SH-SY5Y (cell line): ENCODE results near the gene BPIFB1.

Source experiments
- GATA2 ChIP-seq: IDR thresholded peaks from 2 replicates; pipeline ENCODE4 v1.6.1; 2011; ENCODE audit warnings: mild to moderate bottlenecking, low read depth, low read length
- GATA3 ChIP-seq: IDR thresholded peaks from 2 replicates; pipeline ENCODE4 v1.6.1; 2011; ENCODE audit warnings: low read depth, mild to moderate bottlenecking, low read length, moderate library complexity

Gene BPIFB1

GRCh38 chr20:33301192-33301930 is 18.3 kb downstream of the BPIFB1 start:
- TF ChIP-seq GATA2: no peak
- TF ChIP-seq GATA3: no peak

- TF ChIP-seq GATA2: no peak
- no peak for TF ChIP-seq GATA3
Measured at GRCh38 chr20:33303595-33303994, 20.6 kb downstream of the BPIFB1 start.

DNA sequence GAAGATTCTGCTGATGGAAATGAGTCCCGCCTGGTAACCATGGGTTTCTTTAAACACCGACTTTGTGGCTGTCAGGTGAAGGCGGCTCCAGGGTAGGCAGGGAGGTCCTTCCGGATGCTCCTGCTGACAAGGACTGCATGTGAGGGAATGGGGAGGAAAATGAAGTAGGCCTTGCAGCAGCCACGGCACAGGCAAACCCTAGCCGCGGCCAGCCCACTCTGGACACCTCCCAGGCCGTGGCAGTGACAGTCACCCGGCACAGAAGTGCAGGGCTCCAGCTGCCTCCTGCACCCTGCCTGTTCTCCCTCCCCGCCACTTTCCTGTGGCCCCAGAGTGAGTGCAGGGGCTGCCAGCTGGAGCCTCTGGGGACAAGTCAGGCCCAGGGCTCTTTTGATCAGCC is 21.0 kb downstream of the BPIFB1 start:
- TF ChIP-seq GATA2 (no peak), GATA3 (no peak)

DNA sequence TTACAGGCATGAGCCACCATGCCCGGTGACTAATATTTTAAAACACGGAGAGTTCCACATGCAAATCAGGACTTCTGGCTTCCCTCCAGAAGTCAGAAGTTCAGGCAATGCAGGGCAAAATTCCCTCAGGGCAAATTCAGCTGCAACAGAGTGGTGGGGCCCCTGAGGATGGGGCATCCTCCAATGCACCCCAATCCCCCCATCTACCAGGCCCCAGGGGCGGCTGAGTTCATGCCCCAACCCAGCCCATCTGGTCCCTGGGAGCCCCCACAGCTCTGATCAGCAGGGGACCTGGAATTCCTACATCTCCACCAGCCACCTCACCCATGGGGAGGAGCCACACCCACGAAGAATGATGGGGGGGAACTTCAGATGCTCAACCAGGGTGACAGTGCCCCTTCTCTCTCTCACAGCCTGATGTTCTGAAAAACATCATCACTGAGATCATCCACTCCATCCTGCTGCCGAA is 22.6 kb downstream of the BPIFB1 start:
- TF ChIP-seq GATA2 (no peak), GATA3 (no peak)

GRCh38 chr20:33306228-33306627 is 23.2 kb downstream of the BPIFB1 start:
- no peak for TF ChIP-seq GATA3
- no peak for TF ChIP-seq GATA2

- TF ChIP-seq GATA3 (no peak), GATA2 (no peak)
Measured at GRCh38 chr20:33306807-33307206, 23.8 kb downstream of the BPIFB1 start.

- TF ChIP-seq GATA2 (no peak), GATA3 (no peak)
Measured at GRCh38 chr20:33308668-33309067, 25.7 kb downstream of the BPIFB1 start.

DNA sequence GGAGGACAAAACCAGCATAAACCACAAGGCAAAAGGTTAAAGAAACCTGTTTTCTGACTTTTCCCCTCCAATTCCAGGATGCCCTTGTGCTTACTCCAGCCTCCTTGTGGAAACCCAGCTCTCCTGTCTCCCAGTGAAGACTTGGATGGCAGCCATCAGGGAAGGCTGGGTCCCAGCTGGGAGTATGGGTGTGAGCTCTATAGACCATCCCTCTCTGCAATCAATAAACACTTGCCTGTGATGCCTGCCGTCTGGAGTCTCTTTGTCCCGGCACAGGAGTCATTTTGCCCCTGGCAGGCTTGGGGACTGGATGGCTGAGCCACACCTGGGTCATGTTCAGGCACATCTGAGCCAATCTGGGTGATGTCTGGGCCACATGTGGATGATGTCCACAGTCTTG is 26.6 kb downstream of the BPIFB1 start:
- TF ChIP-seq GATA2: no peak
- no peak for TF ChIP-seq GATA3

DNA sequence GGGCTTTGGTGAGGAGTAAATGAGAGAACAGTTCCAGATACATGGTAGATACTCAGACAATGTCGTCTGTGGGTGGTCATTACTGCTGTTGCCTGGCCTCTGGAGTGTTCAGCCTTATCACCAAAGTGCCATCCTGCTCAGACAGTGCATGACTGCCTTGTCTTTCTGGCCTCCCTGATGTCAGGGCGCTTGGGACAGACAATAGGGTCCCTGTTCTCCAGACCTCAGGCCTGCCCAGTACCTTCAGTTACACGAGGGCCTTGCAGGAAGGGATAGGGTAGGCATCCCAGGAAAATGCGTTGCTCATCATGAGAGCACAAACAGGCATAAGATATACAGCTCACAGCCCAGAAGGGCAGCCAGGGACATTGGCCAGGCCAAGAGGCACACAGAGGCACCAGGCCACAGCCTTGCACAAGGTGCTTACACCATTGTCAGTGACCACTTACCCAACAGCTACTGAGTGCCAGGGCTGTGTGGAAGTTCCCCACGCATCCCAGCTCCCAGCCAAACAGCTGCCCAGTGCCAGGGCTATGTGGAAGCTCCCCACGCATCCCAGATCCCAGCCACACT is 27.4 kb downstream of the BPIFB1 start:
- TF ChIP-seq GATA2: no peak
- no peak for TF ChIP-seq GATA3

- TF ChIP-seq GATA2 (no peak), GATA3 (no peak)
Measured at GRCh38 chr20:33311011-33311410, 28.0 kb downstream of the BPIFB1 start.

GRCh38 chr20:33311996-33312395 is 29.0 kb downstream of the BPIFB1 start:
- TF ChIP-seq GATA2 (no peak), GATA3 (no peak)

DNA sequence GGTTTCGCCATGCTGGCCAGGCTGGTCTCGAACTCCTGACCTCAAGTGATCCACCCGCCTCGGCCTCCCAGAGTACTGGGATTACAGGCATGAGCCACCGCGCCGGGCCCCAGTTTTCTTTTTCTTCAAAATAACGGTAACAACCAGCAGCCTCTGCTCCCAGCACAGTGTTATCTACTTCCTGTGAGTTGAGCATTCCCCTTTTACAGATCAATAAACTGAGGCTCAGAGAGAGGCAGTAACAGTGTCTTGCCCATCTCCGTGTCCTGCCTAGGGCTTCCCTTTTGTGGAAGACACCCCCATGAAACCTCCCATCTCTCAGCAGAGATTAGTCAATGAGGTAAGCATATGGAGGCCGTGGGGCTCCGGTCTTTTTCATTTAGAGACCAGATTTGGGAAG is 29.6 kb downstream of the BPIFB1 start:
- no peak for TF ChIP-seq GATA3

GRCh38 chr20:33313686-33314314 is 30.8 kb downstream of the BPIFB1 start:
- TF ChIP-seq GATA3 (no peak), GATA2 (no peak)

DNA sequence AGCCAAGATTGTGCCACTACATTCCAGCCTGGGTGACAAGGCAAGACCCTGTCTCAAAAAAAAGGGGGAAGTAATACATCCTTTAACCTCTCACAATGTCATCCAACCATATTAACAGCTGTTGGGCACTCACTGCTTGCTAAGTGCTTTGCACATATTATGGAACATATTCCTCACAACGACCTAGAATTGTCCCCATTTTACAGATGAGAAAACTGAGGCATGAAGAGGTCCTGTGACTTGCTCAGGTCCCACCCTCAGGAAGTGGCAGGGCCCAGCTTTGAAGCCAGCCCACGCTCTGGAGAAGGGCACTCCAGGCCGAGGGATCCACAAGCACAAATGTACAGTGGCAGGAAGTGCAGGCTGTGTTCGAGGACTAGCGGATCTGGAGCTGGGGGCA is 33.3 kb downstream of the BPIFB1 start:
- TF ChIP-seq GATA2: no peak
- TF ChIP-seq GATA3: no peak

- TF ChIP-seq GATA2 (no peak), GATA3 (no peak)
Measured at GRCh38 chr20:33316958-33317357, 33.9 kb downstream of the BPIFB1 start.
